H1 (cell line): ENCODE data around the gene CTDNEP1. TPM values are rescaled to one million over a fixed set of nuclear protein-coding genes. Genes with fewer than 3 reads are reported as not detected.

ENCODE experiments used
- CEBPB ChIP-seq: IDR thresholded peaks from 2 replicates; pipeline ENCODE4 v1.6.1; 2012; ENCODE audit warnings: low read depth, low read length
- CHD7 ChIP-seq: fragments of 300-600 bp; sonication (generic); IDR thresholded peaks from 2 replicates; pipeline ENCODE4 v1.7.1; 2012; ENCODE audit warnings: low read length, moderate library complexity, mild to moderate bottlenecking, inconsistent platforms; ENCODE audit not compliant: insufficient replicate concordance
- EZH2 ChIP-seq: fragments of 200-600 bp; sonication (generic); IDR thresholded peaks from 2 replicates; pipeline ENCODE4 v1.7.1; 2012; ENCODE audit warnings: low read depth, mild to moderate bottlenecking, moderate library complexity, low read length, inconsistent platforms; ENCODE audit not compliant: severe bottlenecking
- MAX ChIP-seq: IDR thresholded peaks from 2 replicates; pipeline ENCODE4 v1.6.1; 2012; ENCODE audit warnings: inconsistent platforms
- NRF1 ChIP-seq: IDR thresholded peaks from 2 replicates; pipeline ENCODE4 v1.6.1; 2011; ENCODE audit warnings: mild to moderate bottlenecking, low read depth, low read length, improper control_type of control experiment
- SP4 ChIP-seq: IDR thresholded peaks from 2 replicates; pipeline ENCODE4 v1.6.1; 2012; ENCODE audit warnings: low read length, inconsistent platforms
- USF2 ChIP-seq: IDR thresholded peaks from 2 replicates; pipeline ENCODE4 v1.6.1; 2011; ENCODE audit warnings: low read length, improper control_type of control experiment
- ZNF274 ChIP-seq: IDR thresholded peaks from 2 replicates; pipeline ENCODE4 v1.7.0; 2012; ENCODE audit warnings: low read length, borderline replicate concordance; ENCODE audit errors: extremely low read depth
- polyA plus RNA-seq, 7 experiments: library from polyadenylated mRNA; depleted of rRNA in 3 of 7; stranded (reverse) in 5 of 7; unstranded in 2 of 7; fragments of >200 nt in 5 of 7; fragments of 200-250 nt in 2 of 7; gene quantifications; 1 replicate in 5 of 7; 2 replicates in 1 of 7; 4 replicates in 1 of 7; pipeline versions ENCODE4 v1.2.1 to v1.2.3, GENCODE V29; 2011 to 2013; ENCODE audit warnings: missing spikeins in 2 of 7, mixed read lengths in 2 of 7
- total RNA-seq: library from RNA; stranded (reverse); fragmentation: NEBNext Ultra II Directional; extraction: Animal tissue kit (Norgen Biotek cat#: 25700); gene quantifications from 2 replicates; pipeline ENCODE4 v1.2.1, GENCODE V29; 2021

Gene CTDNEP1
- total and polyA plus RNA-seq, 2 of the 8 experiments (the other 6 are each of a cell fraction or from before 2014, with no cell fraction given) = 114 to 123 TPM

- TF ChIP-seq CHD7 (no peak), NRF1 (peak; percentile 97), CEBPB (no peak), USF2 (no peak), ZNF274 (no peak), MAX (no peak; the same call in 1 of the 2 replicates), EZH2 (no peak), SP4 (peak; percentile 79; the same call in 1 of the 2 replicates)
Measured at GRCh38 chr17:7239091-7240027, 12.2 kb downstream of the CTDNEP1 start, which contains the start of gene PHF23 (continued).
